A549 treated with dexamethasone at 1 μM for 4 hours (cell line): ENCODE data around the gene S1PR1. TPM values are rescaled to one million over a fixed set of nuclear protein-coding genes. Genes with fewer than 3 reads are reported as not detected.

Experiments used
- total RNA-seq: library from RNA; stranded (reverse); fragments of 200-300 nt; extraction: Qiagen RNA extraction; gene quantifications from 5 replicates; pipeline ENCODE4 v1.2.3, GENCODE V29; 2022

The S1PR1 gene
- total RNA-seq = 0.16 to 0.43 TPM (median 0.22 TPM) in 5 replicates

GRCh38 chr1:101236516-101237228 is at the start of gene S1PR1:
S1PR1 (plus strand) TSS chr1:101237019; CDS start chr1:101238985, 1,966 bp downstream.

Other genes starting within 250 kb of the S1PR1 start
- 28.2 to 32.3 TPM (median 29.8 TPM) in 5 replicates for gene DPH5, start 211.2 kb upstream of the S1PR1 start, total RNA-seq